Upper lobe of left lung (tissue), 6 donors: ENCODE measurements around the gene PAEP. TPM values are rescaled to one million over a fixed set of nuclear protein-coding genes. Genes with fewer than 3 reads are reported as not detected.
"Not testable (repeated sequence)": the region's sequence is repeated elsewhere in the genome, so short reads cannot be mapped to it uniquely, and the experiment has no call there.

Source experiments
- ATAC-seq, 2 donors: fragments of 200-7000 bp; cut with Tn5 transposase; one replicate each; pipeline ENCODE4 v1.9.1; 2022; ENCODE audit warnings: mild to moderate bottlenecking in 2 of 2, moderate library complexity in 2 of 2; ENCODE audit not compliant: low FRiP score in 2 of 2
- DNase-seq, 2 donors: peaks; one replicate each; pipeline ENCODE4 v3.0.0-alpha.2; 2019 to 2020
- H3K27ac ChIP-seq, 4 donors: fragments of 200-600 bp; sonication (generic); one replicate each; pipeline ENCODE4 v1.5.1; 2016 to 2019
- H3K27me3 ChIP-seq, 4 donors: fragments of 200-600 bp; sonication (generic); one replicate each; pipeline ENCODE4 v1.5.1; 2017 to 2019
- H3K36me3 ChIP-seq, 4 donors: fragments of 200-600 bp; sonication (generic); one replicate each; pipeline ENCODE4 v1.5.1; 2016 to 2019
- H3K4me1 ChIP-seq, 4 donors: fragments of 200-600 bp; sonication (generic); one replicate each; pipeline ENCODE4 v1.5.1; 2018 to 2019
- H3K4me3 ChIP-seq, 4 donors: fragments of 200-600 bp; sonication (generic); one replicate each; pipeline ENCODE4 v1.5.1; 2017 to 2019; ENCODE audit warnings: mild to moderate bottlenecking in 2 of 4, moderate library complexity in 1 of 4
- H3K9me3 ChIP-seq, 4 donors: fragments of 200-600 bp; sonication (generic); one replicate each; pipeline ENCODE4 v1.5.1; 2018 to 2019
- EP300 ChIP-seq, 4 donors: sonication (generic); formaldehyde crosslinking; IDR thresholded peaks; one replicate each; pipeline ENCODE4 v1.5.1; 2017; ENCODE audit warnings: antibody characterized with exemption in 4 of 4, control low read depth in 2 of 4
- POLR2A ChIP-seq, 4 donors: fragments of 450-650 bp; IDR thresholded peaks; one replicate each; pipeline ENCODE4 v1.5.1; 2016 to 2017; ENCODE audit warnings: antibody characterized with exemption in 4 of 4, mild to moderate bottlenecking in 2 of 4
- POLR2AphosphoS5 ChIP-seq, 2 donors: sonication (generic); formaldehyde crosslinking; IDR thresholded peaks; one replicate each; pipeline ENCODE4 v1.5.1; 2017; ENCODE audit warnings: antibody characterized with exemption in 2 of 2
- WGBS, 2 donors: methylation state at CpG; one replicate each; pipeline ENCODE4 v1.1.5; 2017 to 2018; 5-methylcytosine and 5-hydroxymethylcytosine counted together
- total RNA-seq, 6 donors: library from RNA; depleted of rRNA in 4 of 6; stranded (reverse); fragments of >200 nt in 4 of 6; gene quantifications; one replicate each; pipeline versions ENCODE4 v1.1.0 to v1.2.1, GENCODE V29; 2016 to 2021
- TF ChIP-seq, protein P1 (sequence below), 6 experiments: fragments of 450-650 bp in 4 of 6; fragments of 200-600 bp in 2 of 6; sonication (generic) in 2 of 6; IDR thresholded peaks; one replicate each; pipeline ENCODE4 v1.5.1; 2016 to 2019; ENCODE audit warnings: antibody characterized with exemption in 6 of 6
- donor health status: DM: no; HTN: no; CAD: no; lungs with moderate emphysema.
- donor health status: DM: no; HTN: yes; CAD: no; lungs with severe emphysema.

The PAEP gene
- total RNA-seq: 1 to 10 TPM in 1 of 6 donors, not detected in 5; 6.3 TPM

DNA sequence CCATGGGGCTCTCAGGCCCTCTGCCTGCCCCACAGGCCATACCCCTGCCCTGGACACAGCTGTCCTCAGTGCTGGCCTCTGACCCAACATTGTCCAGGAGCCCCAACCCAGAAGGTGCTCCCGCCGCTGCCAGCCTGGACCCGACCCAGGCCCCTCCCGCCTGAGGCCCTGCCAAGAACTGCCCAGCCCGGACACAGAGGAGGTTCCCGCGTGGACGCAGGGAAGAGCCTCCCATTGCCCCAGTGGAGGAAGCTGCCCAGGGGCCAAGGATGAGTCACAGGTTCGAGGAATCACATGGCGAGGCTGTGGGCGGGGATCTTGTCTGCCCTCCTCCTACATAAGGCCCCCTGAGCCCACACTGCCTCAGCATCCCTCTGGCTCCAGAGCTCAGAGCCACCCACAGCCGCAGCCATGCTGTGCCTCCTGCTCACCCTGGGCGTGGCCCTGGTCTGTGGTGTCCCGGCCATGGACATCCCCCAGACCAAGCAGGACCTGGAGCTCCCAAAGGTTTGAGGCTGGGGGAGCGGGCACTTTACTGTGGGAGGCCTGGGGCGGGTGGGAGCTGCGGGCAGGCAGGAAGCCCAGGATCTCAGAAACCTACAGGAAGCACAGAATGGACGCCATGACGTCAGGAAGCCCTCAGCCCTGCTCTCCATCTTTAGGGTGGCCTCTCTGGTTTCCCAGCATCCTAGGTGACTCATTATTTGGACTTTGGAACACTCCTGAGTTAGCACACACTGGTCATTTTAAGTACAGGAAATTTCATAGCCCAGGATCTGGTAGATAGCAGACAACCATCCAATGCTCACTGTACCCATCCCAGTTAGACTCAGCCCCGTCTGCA is at the start of gene PAEP:
TSS of gene PAEP (plus strand) at position 366 of the 844 bp plus-strand sequence.
- Histone ChIP-seq H3K27ac (no peak within 1 kb of the TSS), H3K4me1 (no peaks in the 10 kb centered on the region), H3K4me3 (no peak within 1 kb of the TSS), H3K36me3 (no peaks in the 10 kb centered on the region), H3K27me3 (no peaks in the 10 kb centered on the region), H3K9me3 (no peaks in the 10 kb centered on the region)
- no peak for TF ChIP-seq EP300 (IDR thresholded peaks at IDR 0.05)
- TF ChIP-seq POLR2AphosphoS5 (IDR thresholded peaks at IDR 0.05): no peak
- TF ChIP-seq, protein P1, sequence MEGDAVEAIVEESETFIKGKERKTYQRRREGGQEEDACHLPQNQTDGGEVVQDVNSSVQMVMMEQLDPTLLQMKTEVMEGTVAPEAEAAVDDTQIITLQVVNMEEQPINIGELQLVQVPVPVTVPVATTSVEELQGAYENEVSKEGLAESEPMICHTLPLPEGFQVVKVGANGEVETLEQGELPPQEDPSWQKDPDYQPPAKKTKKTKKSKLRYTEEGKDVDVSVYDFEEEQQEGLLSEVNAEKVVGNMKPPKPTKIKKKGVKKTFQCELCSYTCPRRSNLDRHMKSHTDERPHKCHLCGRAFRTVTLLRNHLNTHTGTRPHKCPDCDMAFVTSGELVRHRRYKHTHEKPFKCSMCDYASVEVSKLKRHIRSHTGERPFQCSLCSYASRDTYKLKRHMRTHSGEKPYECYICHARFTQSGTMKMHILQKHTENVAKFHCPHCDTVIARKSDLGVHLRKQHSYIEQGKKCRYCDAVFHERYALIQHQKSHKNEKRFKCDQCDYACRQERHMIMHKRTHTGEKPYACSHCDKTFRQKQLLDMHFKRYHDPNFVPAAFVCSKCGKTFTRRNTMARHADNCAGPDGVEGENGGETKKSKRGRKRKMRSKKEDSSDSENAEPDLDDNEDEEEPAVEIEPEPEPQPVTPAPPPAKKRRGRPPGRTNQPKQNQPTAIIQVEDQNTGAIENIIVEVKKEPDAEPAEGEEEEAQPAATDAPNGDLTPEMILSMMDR (IDR thresholded peaks at IDR 0.05): no peak
- no peak for TF ChIP-seq POLR2A (IDR thresholded peaks at IDR 0.05)
- ATAC-seq (no peak), DNase-seq (peak in 1 of 2 donors; percentile 62)
- 86 to 100% methylated on average over 2 to 16 of the region's 20 CpGs for WGBS, 2 donors

- peak in 1 of 2 donors; percentile 2 for DNase-seq
- Histone ChIP-seq H3K4me3 (no peak overlapping the region), H3K36me3 (no peaks in the 10 kb centered on the region), H3K27me3 (no peaks in the 10 kb centered on the region), H3K4me1 (no peaks in the 10 kb centered on the region), H3K9me3 (no peaks in the 10 kb centered on the region), H3K27ac (no peak overlapping the region)
- WGBS, 2 donors: 77 to 82% methylated on average over 10 of the region's 10 CpGs
- ATAC-seq: no peak
- TF ChIP-seq POLR2A (IDR thresholded peaks at IDR 0.05) (no peak), EP300 (IDR thresholded peaks at IDR 0.05) (no peak), POLR2AphosphoS5 (IDR thresholded peaks at IDR 0.05) (no peak)
- TF ChIP-seq, protein P1 (IDR thresholded peaks at IDR 0.05): no peak
Observed at GRCh38 chr9:135512241-135512603, 49.3 kb upstream of the PAEP start.

DNA sequence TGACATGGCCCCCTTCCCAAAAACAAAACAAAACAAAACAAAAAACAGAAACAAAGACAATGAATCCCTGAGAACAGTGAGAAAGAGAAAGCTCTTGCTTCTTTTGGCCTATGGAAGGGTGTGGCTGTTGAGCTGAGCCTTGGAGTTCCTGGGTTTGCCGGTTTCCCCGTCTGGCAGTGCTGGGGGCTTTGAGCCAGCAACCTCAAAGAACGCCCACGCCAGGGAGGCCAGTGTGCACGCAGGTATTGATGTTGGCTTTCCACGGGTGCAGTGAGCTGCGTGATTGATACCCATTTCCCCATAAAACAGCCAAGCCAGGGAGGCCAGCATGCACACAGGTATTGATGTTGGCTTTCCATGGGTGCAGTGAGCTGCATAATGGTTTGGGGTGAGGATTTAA is 48.7 kb upstream of the PAEP start:
- Histone ChIP-seq H3K9me3 (no peaks in the 10 kb centered on the region), H3K27me3 (no peaks in the 10 kb centered on the region), H3K36me3 (no peaks in the 10 kb centered on the region), H3K4me3 (no peak overlapping the region), H3K27ac (no peak overlapping the region), H3K4me1 (no peaks in the 10 kb centered on the region)
- DNase-seq (peak in 1 of 2 donors; percentile 18), ATAC-seq (no peak)
- WGBS, 2 donors: 59 to 67% methylated on average over 7 of the region's 7 CpGs
- TF ChIP-seq POLR2AphosphoS5 (IDR thresholded peaks at IDR 0.05) (no peak), POLR2A (IDR thresholded peaks at IDR 0.05) (no peak), EP300 (IDR thresholded peaks at IDR 0.05) (no peak)
- TF ChIP-seq, protein P1 (IDR thresholded peaks at IDR 0.05): no peak

- 76 to 82% methylated on average over 13 to 19 of the region's 19 CpGs for WGBS, 2 donors
- DNase-seq (peak; percentile 18 to 66), ATAC-seq (peak in 1 of 2 donors; percentile 49)
- Histone ChIP-seq H3K27me3 (no peaks in the 10 kb centered on the region), H3K4me3 (no peak overlapping the region), H3K27ac (no peak overlapping the region), H3K9me3 (no peaks in the 10 kb centered on the region), H3K36me3 (no peaks in the 10 kb centered on the region), H3K4me1 (no peaks in the 10 kb centered on the region)
- no peak for TF ChIP-seq POLR2AphosphoS5 (IDR thresholded peaks at IDR 0.05)
- TF ChIP-seq, protein P1 (IDR thresholded peaks at IDR 0.05): no peak
Observed at GRCh38 chr9:135513351-135513846, 48.2 kb upstream of the PAEP start.

DNA sequence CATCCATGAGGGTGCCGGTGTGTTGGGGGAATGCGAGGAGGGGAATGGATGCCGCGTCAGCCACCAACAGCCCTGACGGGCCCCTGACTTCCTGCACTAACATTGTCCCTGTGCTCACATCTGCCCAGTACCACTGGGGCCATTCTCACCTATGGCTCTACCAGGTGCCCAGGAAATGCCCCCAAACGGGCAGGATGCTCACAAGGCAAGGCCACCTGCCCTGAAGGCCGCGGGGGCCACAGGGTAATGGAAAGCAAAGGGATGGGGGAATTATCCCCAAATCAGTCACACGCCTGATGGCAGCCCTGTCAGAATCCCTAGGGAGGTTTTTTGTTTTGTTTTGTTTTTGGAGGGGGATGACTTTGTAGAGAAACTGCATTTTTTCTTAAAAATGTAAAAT is 47.6 kb upstream of the PAEP start:
- not testable (repeated sequence) for H3K36me3 ChIP-seq, H3K9me3 ChIP-seq, H3K27ac ChIP-seq, ATAC-seq, H3K4me1 ChIP-seq, H3K4me3 ChIP-seq, H3K27me3 ChIP-seq
- DNase-seq: peak; percentile 8 to 32
- 84 to 86% methylated on average over 7 to 9 of the region's 9 CpGs for WGBS, 2 donors
